Endothelial cell of coronary artery (primary cell): ENCODE measurements around the gene PPP1R12B. TPM values are rescaled to one million over a fixed set of nuclear protein-coding genes. Genes with fewer than 3 reads are reported as not detected.

Source experiments
- total RNA-seq: library from RNA; depleted of rRNA; stranded (reverse); fragments of >200 nt; gene quantifications from 2 replicates; pipeline ENCODE4 v1.2.3, GENCODE V29; 2014

Gene PPP1R12B, protein sequence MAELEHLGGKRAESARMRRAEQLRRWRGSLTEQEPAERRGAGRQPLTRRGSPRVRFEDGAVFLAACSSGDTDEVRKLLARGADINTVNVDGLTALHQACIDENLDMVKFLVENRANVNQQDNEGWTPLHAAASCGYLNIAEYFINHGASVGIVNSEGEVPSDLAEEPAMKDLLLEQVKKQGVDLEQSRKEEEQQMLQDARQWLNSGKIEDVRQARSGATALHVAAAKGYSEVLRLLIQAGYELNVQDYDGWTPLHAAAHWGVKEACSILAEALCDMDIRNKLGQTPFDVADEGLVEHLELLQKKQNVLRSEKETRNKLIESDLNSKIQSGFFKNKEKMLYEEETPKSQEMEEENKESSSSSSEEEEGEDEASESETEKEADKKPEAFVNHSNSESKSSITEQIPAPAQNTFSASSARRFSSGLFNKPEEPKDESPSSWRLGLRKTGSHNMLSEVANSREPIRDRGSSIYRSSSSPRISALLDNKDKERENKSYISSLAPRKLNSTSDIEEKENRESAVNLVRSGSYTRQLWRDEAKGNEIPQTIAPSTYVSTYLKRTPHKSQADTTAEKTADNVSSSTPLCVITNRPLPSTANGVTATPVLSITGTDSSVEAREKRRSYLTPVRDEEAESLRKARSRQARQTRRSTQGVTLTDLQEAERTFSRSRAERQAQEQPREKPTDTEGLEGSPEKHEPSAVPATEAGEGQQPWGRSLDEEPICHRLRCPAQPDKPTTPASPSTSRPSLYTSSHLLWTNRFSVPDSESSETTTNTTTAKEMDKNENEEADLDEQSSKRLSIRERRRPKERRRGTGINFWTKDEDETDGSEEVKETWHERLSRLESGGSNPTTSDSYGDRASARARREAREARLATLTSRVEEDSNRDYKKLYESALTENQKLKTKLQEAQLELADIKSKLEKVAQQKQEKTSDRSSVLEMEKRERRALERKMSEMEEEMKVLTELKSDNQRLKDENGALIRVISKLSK
- 6.2 and 15.4 TPM in 2 replicates for total RNA-seq

DNA sequence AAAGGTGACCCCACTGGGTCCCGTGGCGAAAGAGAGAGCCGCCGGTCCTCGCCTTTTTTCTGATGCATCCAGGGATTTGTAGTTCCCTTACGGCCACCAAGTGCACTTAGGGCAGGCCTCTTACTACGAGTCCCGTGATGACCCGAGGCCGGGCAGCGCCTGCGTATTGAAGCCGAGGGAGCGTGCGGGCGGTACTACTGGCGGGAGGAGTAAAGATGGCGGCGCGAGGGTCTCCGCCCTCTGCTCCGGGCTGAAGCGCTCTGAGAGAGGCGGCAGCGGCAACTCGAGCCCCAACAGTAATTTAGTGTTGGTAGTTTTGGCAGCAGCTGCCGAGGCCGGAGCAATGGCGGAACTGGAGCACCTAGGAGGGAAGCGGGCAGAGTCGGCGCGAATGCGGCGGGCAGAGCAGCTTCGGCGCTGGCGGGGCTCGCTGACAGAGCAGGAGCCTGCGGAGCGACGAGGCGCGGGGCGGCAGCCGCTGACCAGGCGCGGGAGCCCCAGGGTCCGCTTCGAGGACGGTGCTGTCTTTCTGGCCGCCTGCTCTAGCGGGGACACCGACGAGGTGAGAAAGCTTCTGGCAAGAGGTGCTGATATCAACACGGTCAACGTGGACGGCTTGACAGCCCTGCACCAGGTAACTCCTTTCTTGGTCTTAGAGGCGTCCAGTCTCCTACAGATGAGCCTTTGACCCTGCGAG, at the start of gene PPP1R12B:
TSS of gene PPP1R12B (plus strand) at position 191 of the 697 bp plus-strand sequence. CDS start at position 344, 153 bp downstream.

Other genes with a start within 250 kb of the PPP1R12B start
- not detected in 2 replicates for gene GPR37L1, start 225.8 kb upstream of the PPP1R12B start, total RNA-seq
- gene ARL8A, start 204.0 kb upstream of the PPP1R12B start, total RNA-seq = 21.5 and 23.0 TPM in 2 replicates
- gene PTPN7, start 188.1 kb upstream of the PPP1R12B start, total RNA-seq = not detected in 2 replicates
- gene LGR6, start 154.9 kb upstream of the PPP1R12B start, total RNA-seq = under 0.01 TPM in 1 of 2 replicates, not detected in the other
- 15.4 and 29.4 TPM in 2 replicates for gene UBE2T, start 6.8 kb upstream of the PPP1R12B start, total RNA-seq